RWPE2 (cell line): ENCODE data around the gene LOXHD1.

Experiments
- ATAC-seq: fragments of 200-7000 bp; cut with Tn5 transposase; 3 replicates; pipeline ENCODE4 v1.9.1; 2021; ENCODE audit warnings: low read depth
- DNase-seq: peaks from one replicate; pipeline ENCODE4 v3.0.0-alpha.2; 2020; ENCODE audit warnings: low spot score
- H3K27ac ChIP-seq: fragments of 450-650 bp; 2 replicates; pipeline ENCODE4 v1.5.1; 2017; ENCODE audit warnings: mild to moderate bottlenecking; ENCODE audit not compliant: poor library complexity, severe bottlenecking
- H3K27me3 ChIP-seq: fragments of 250-450 bp; sonication (Bioruptor Pico); 2 replicates; pipeline ENCODE4 v1.5.1; 2021; ENCODE audit warnings: mild to moderate bottlenecking, moderate library complexity; ENCODE audit not compliant: insufficient read depth, poor library complexity, severe bottlenecking
- H3K36me3 ChIP-seq: fragments of 250-450 bp; sonication (Bioruptor Pico); 2 replicates; pipeline ENCODE4 v1.5.1; 2020; ENCODE audit warnings: low read depth, mild to moderate bottlenecking, moderate library complexity
- H3K4me1 ChIP-seq: fragments of 250-450 bp; sonication (Bioruptor Pico); 2 replicates; pipeline ENCODE4 v1.5.1; 2021; ENCODE audit warnings: mild to moderate bottlenecking, moderate library complexity; ENCODE audit not compliant: insufficient read depth, poor library complexity, severe bottlenecking
- H3K4me3 ChIP-seq: fragments of 250-450 bp; sonication (Bioruptor Pico); 2 replicates; pipeline ENCODE4 v1.5.1; 2021; ENCODE audit warnings: mild to moderate bottlenecking, moderate library complexity; ENCODE audit not compliant: severe bottlenecking
- H3K9me3 ChIP-seq: fragments of 250-450 bp; sonication (Bioruptor Pico); 2 replicates; pipeline ENCODE4 v1.5.1; 2021; ENCODE audit warnings: mild to moderate bottlenecking, moderate library complexity; ENCODE audit not compliant: severe bottlenecking
- CTCF ChIP-seq: fragments of 450-650 bp; IDR thresholded peaks from one replicate; pipeline ENCODE4 v1.5.1; 2017; ENCODE audit warnings: mild to moderate bottlenecking, moderate library complexity; ENCODE audit not compliant: poor library complexity, severe bottlenecking

The LOXHD1 gene

GRCh38 chr18:46563317-46563716, 93.7 kb downstream of the LOXHD1 start:
- H3K4me1 ChIP-seq = no peaks in the 10 kb centered on the region
- DNase-seq = no peak
- no peaks in the 10 kb centered on the region for H3K27me3 ChIP-seq
- no peaks in the 10 kb centered on the region for H3K9me3 ChIP-seq
- no peak for TF ChIP-seq CTCF
- H3K27ac ChIP-seq = no peak overlapping the region
- no peaks in the 10 kb centered on the region for H3K36me3 ChIP-seq
- ATAC-seq = no peak
- no peak overlapping the region for H3K4me3 ChIP-seq

- no peaks in the 10 kb centered on the region for H3K4me1 ChIP-seq
- H3K27ac ChIP-seq = no peak overlapping the region
- ATAC-seq (no peak), DNase-seq (no peak)
- H3K36me3 ChIP-seq = no peaks in the 10 kb centered on the region
- TF ChIP-seq CTCF = no peak
- H3K27me3 ChIP-seq = no peaks in the 10 kb centered on the region
- H3K9me3 ChIP-seq = no peaks in the 10 kb centered on the region
- no peak overlapping the region for H3K4me3 ChIP-seq
Measured at GRCh38 chr18:46562674-46563192, 94.3 kb downstream of the LOXHD1 start.

GRCh38 chr18:46560671-46561045, 96.4 kb downstream of the LOXHD1 start:
- no peaks in the 10 kb centered on the region for H3K4me1 ChIP-seq
- DNase-seq = no peak
- no peak overlapping the region for H3K4me3 ChIP-seq
- no peaks in the 10 kb centered on the region for H3K27me3 ChIP-seq
- TF ChIP-seq CTCF = no peak
- no peaks in the 10 kb centered on the region for H3K36me3 ChIP-seq
- no peak for ATAC-seq
- H3K27ac ChIP-seq = no peak overlapping the region
- H3K9me3 ChIP-seq = no peaks in the 10 kb centered on the region

- Histone ChIP-seq H3K27me3 (no peaks in the 10 kb centered on the region), H3K36me3 (no peaks in the 10 kb centered on the region), H3K9me3 (no peaks in the 10 kb centered on the region), H3K4me1 (no peaks in the 10 kb centered on the region), H3K27ac (no peak overlapping the region), H3K4me3 (no peak overlapping the region)
- TF ChIP-seq CTCF = no peak
- DNase-seq (no peak), ATAC-seq (no peak)
Measured at GRCh38 chr18:46559946-46560670, 96.9 kb downstream of the LOXHD1 start.

DNA sequence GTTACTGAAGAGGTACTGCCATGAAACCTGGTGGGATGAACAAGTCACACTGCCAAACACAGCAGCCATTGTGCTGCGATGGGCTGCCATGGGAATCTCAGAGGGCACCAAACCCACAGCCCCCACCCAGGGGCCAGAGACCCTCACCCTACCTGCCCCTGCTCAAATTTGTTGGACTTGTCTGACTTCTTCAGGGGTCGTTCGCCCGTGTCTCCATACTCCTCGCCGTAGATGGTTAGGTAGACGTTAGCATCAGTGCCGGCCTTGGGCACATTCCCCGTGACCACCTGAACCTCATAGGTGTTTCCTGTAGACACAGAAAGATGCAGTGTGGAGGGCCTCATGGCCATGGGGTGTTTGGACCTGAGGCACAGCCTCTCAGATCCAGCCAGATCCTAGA, 97.7 kb downstream of the LOXHD1 start:
- H3K36me3 ChIP-seq = no peaks in the 10 kb centered on the region
- no peak for DNase-seq
- no peak for ATAC-seq
- H3K4me3 ChIP-seq = no peak overlapping the region
- H3K9me3 ChIP-seq = no peaks in the 10 kb centered on the region
- H3K27ac ChIP-seq = no peak overlapping the region
- no peaks in the 10 kb centered on the region for H3K27me3 ChIP-seq
- no peaks in the 10 kb centered on the region for H3K4me1 ChIP-seq
- TF ChIP-seq CTCF = no peak
